Progenitor cell of endocrine pancreas (in vitro differentiated cells): ENCODE results near the gene ABCC11. TPM values are rescaled to one million over a fixed set of nuclear protein-coding genes. Genes with fewer than 3 reads are reported as not detected.

Experiments
- DNase-seq: peaks from one replicate; pipeline ENCODE4 v3.0.0; 2021; ENCODE audit warnings: low spot score; ENCODE audit not compliant: unreplicated experiment
- H3K27ac Mint-ChIP-seq: 2 replicates; pipeline ENCODE4 v1.8.0; 2021; ENCODE audit warnings: mild to moderate bottlenecking, moderate library complexity, mixed read lengths
- H3K27me3 Mint-ChIP-seq: 2 replicates; pipeline ENCODE4 v1.8.0; 2021; ENCODE audit warnings: mixed read lengths
- H3K36me3 Mint-ChIP-seq: 2 replicates; pipeline ENCODE4 v1.8.0; 2022; ENCODE audit warnings: mixed read lengths; ENCODE audit not compliant: insufficient read depth
- H3K4me1 Mint-ChIP-seq: 2 replicates; pipeline ENCODE4 v1.8.0; 2021; ENCODE audit warnings: low read depth, mixed read lengths
- H3K4me3 Mint-ChIP-seq: 2 replicates; pipeline ENCODE4 v1.8.0; 2021; ENCODE audit warnings: low read depth, mild to moderate bottlenecking, moderate library complexity, mixed read lengths
- H3K9me3 Mint-ChIP-seq: 2 replicates; pipeline ENCODE4 v1.8.0; 2021; ENCODE audit warnings: low read depth, mixed read lengths
- total RNA-seq: library from RNA; stranded (reverse); gene quantifications from 2 replicates; pipeline ENCODE4 v1.2.1, GENCODE V29; 2021
- TF ChIP-seq, protein P1 (sequence below): fragments of 200-600 bp; sonication (generic); IDR thresholded peaks from one replicate; pipeline ENCODE4 v1.5.0; 2021; ENCODE audit warnings: antibody characterized with exemption, mild to moderate bottlenecking; ENCODE audit not compliant: unreplicated experiment

ABCC11 gene
- total RNA-seq, 1 donor from 2014 or later = 1.5 TPM

DNA sequence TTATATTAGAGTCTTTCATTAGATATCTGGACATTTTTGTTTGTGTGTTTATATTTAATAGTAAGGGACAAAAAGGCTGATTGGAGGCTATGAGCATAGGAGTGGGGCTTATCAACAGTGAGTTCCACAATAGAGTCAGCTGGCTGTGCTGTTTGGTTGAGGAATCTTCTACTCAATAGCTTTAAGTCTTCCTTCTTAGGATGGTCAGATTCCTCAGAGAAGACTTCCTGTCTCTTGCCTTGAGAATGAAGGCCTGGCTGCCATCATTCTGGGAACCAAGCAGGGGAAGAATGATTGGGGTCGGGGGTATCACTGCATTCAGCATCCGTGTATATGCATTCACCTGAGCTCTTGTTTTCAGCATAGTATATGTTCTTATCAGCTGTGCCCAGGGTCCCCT lies 31.9 kb upstream of the ABCC11 start:
- Mint-ChIP-seq H3K27me3 (no peaks in the 10 kb centered on the region), H3K36me3 (peaks cover 11% of the 10 kb centered on the region), H3K9me3 (no peaks in the 10 kb centered on the region), H3K4me3 (no peak overlapping the region), H3K4me1 (peaks cover 13% of the 10 kb centered on the region), H3K27ac (no peak overlapping the region)
- TF ChIP-seq, protein P1, sequence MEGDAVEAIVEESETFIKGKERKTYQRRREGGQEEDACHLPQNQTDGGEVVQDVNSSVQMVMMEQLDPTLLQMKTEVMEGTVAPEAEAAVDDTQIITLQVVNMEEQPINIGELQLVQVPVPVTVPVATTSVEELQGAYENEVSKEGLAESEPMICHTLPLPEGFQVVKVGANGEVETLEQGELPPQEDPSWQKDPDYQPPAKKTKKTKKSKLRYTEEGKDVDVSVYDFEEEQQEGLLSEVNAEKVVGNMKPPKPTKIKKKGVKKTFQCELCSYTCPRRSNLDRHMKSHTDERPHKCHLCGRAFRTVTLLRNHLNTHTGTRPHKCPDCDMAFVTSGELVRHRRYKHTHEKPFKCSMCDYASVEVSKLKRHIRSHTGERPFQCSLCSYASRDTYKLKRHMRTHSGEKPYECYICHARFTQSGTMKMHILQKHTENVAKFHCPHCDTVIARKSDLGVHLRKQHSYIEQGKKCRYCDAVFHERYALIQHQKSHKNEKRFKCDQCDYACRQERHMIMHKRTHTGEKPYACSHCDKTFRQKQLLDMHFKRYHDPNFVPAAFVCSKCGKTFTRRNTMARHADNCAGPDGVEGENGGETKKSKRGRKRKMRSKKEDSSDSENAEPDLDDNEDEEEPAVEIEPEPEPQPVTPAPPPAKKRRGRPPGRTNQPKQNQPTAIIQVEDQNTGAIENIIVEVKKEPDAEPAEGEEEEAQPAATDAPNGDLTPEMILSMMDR = no peak
- no peak for DNase-seq

DNA sequence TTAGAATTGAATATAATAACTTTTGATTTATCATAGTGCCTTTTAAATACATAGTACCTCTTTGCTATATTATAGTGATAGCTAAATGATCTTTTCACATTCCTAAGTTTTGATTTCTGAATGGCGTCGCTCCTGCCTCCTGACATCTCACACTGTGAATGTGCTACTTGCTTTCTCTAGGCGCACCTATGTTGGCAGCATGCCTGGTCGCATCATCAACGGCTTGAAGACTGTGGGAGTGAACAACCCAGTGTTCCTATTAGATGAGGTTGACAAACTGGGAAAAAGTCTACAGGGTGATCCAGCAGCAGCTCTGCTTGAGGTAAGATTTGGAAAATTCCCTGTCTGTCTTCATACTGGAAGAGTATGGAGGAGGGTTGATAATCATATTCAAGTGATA lies 29.8 kb upstream of the ABCC11 start:
- Mint-ChIP-seq H3K4me3 (no peak overlapping the region), H3K27me3 (no peaks in the 10 kb centered on the region), H3K4me1 (peaks cover 18% of the 10 kb centered on the region), H3K9me3 (no peaks in the 10 kb centered on the region), H3K36me3 (peaks cover 8% of the 10 kb centered on the region), H3K27ac (no peak overlapping the region)
- TF ChIP-seq, protein P1 = no peak
- no peak for DNase-seq

DNA sequence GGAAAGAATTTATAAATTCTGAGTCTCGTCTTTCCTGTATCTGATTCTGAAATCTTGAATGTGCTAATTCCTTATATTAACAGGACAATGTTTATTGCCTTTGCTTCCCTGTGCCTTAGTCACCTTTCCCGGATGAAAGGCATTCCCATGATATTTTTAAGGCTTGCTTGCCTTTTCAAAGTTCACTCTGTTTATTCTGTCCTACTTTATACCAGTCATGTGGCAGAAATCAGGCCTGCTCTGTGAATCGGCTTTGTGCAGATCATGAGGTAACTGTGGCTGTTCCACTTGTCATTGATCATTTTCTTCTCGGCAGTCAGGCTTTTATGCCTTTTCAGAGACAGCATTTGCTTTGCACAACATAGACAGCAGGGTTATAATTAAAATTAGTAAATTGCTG lies 28.8 kb upstream of the ABCC11 start:
- H3K4me3 Mint-ChIP-seq = no peak overlapping the region
- peaks cover 9% of the 10 kb centered on the region for H3K36me3 Mint-ChIP-seq
- H3K27ac Mint-ChIP-seq = peak overlapping the region; percentile 62
- no peak for DNase-seq
- no peaks in the 10 kb centered on the region for H3K27me3 Mint-ChIP-seq
- TF ChIP-seq, protein P1 = no peak
- H3K4me1 Mint-ChIP-seq = peaks cover 22% of the 10 kb centered on the region
- no peaks in the 10 kb centered on the region for H3K9me3 Mint-ChIP-seq

DNA sequence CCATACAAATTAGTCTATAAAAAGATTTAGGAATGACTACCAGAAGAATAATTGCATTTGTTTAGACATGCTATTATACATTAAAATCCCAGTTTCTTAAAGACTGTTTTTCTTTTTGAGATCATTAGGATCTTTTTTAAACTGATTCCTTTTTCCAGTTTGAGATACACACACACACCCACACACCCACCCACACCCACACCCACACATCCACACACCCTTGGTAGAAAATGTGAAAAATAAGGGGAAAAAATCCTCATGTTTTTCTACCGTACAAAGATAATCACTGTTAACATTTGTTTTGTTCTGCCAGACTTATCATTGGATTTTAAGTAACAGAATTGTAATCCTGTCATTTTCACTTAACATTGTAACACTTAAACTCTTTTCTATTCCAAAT lies 27.1 kb upstream of the ABCC11 start:
- no peak for DNase-seq
- peaks cover 22% of the 10 kb centered on the region for H3K4me1 Mint-ChIP-seq
- no peaks in the 10 kb centered on the region for H3K9me3 Mint-ChIP-seq
- peaks cover 12% of the 10 kb centered on the region for H3K36me3 Mint-ChIP-seq
- H3K27ac Mint-ChIP-seq = no peak overlapping the region
- no peak overlapping the region for H3K4me3 Mint-ChIP-seq
- H3K27me3 Mint-ChIP-seq = no peaks in the 10 kb centered on the region
- TF ChIP-seq, protein P1 = no peak

DNA sequence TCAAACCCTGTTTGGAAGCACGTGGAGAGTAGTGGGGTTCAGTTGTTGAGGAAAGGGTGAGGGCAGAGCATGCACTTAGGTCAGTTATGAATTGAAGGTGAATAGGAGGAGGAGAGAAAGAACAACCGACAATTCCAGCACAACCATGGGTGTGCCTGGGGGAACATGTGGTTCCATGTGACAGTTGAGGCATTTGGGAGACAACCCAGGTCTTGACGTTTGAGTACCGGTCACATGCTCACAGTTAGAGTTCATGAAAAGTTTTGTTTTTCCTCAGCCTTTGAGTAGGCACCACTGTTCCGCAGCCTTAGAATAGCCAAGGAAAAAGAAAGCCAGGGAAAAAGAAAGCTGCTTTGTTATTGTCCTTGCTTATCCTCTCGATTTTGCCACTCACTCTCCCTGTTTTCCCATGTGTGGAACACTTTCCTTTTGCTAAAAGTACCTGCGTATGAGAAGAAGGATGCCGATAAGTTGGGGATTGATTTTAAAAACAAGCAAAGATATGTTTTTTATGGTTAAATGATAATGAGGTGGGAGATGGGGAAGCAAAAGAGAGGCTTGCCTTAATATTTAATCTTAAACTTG lies 25.6 kb upstream of the ABCC11 start:
- H3K4me3 Mint-ChIP-seq = no peak overlapping the region
- TF ChIP-seq, protein P1 = no peak
- no peak for DNase-seq
- H3K27me3 Mint-ChIP-seq = no peaks in the 10 kb centered on the region
- no peaks in the 10 kb centered on the region for H3K9me3 Mint-ChIP-seq
- H3K4me1 Mint-ChIP-seq = peaks cover 22% of the 10 kb centered on the region
- H3K27ac Mint-ChIP-seq = peak overlapping the region; percentile 14
- H3K36me3 Mint-ChIP-seq = peaks cover 12% of the 10 kb centered on the region
